PFSK-1 (cell line): ENCODE measurements around the gene RAPGEF2.

Experiments
- FOXP2 ChIP-seq: optimal IDR thresholded peaks from 2 replicates; pipeline ENCODE3; 2011; ENCODE audit warnings: borderline replicate concordance, control low read depth, inconsistent platforms; ENCODE audit not compliant: insufficient read depth; ENCODE audit errors: extremely low read length, extremely low read depth
- POLR2AphosphoS5 ChIP-seq: IDR thresholded peaks from 2 replicates; pipeline ENCODE4 v1.6.1; 2012; ENCODE audit warnings: low read depth, mild to moderate bottlenecking, control low read depth, low read length, moderate library complexity
- REST ChIP-seq, 2 experiments: IDR thresholded peaks; 2 replicates each; pipeline versions ENCODE4 v1.6.1 to v1.8.0; 2011 to 2012; ENCODE audit warnings: low read depth in 2 of 2, low read length in 2 of 2, control low read depth in 1 of 2, inconsistent platforms in 1 of 2, mild to moderate bottlenecking in 1 of 2, moderate library complexity in 1 of 2; ENCODE audit not compliant: insufficient read depth in 1 of 2
- SIN3A ChIP-seq: IDR thresholded peaks from 2 replicates; pipeline ENCODE4 v1.6.1; 2012; ENCODE audit warnings: mild to moderate bottlenecking, low read length, moderate library complexity, borderline replicate concordance; ENCODE audit not compliant: insufficient read depth
- TAF1 ChIP-seq: IDR thresholded peaks from 2 replicates; pipeline ENCODE4 v1.6.1; 2012; ENCODE audit warnings: low read length, control low read depth, borderline replicate concordance; ENCODE audit not compliant: insufficient read depth

Gene RAPGEF2

GRCh38 chr4:159267869-159268285 is 165.0 kb downstream of the RAPGEF2 start:
- TF ChIP-seq POLR2AphosphoS5 (no peak), SIN3A (no peak), TAF1 (no peak), FOXP2 (no peak), REST (IDR thresholded peaks at IDR 0.05; ENCODE audit: insufficient read depth in 1 of 2, low read depth in 2 of 2, low read length in 2 of 2) (no peak)

- TF ChIP-seq REST (IDR thresholded peaks at IDR 0.05; ENCODE audit: insufficient read depth in 1 of 2, low read depth in 2 of 2, low read length in 2 of 2): no peak
- TF ChIP-seq TAF1: no peak
- TF ChIP-seq SIN3A: no peak
- no peak for TF ChIP-seq FOXP2
- TF ChIP-seq POLR2AphosphoS5: no peak
Measured at GRCh38 chr4:159268607-159269006, 165.7 kb downstream of the RAPGEF2 start.

- TF ChIP-seq SIN3A (no peak), TAF1 (no peak), FOXP2 (no peak), REST (IDR thresholded peaks at IDR 0.05; ENCODE audit: insufficient read depth in 1 of 2, low read depth in 2 of 2, low read length in 2 of 2) (no peak), POLR2AphosphoS5 (no peak)
Measured at GRCh38 chr4:159269116-159269515, 166.2 kb downstream of the RAPGEF2 start.

GRCh38 chr4:159269956-159270355 is 167.1 kb downstream of the RAPGEF2 start:
- TF ChIP-seq FOXP2: no peak
- no peak for TF ChIP-seq POLR2AphosphoS5

- TF ChIP-seq REST (IDR thresholded peaks at IDR 0.05; ENCODE audit: insufficient read depth in 1 of 2, low read depth in 2 of 2, low read length in 2 of 2): no peak
- no peak for TF ChIP-seq POLR2AphosphoS5
Measured at GRCh38 chr4:159271856-159272255, 169.0 kb downstream of the RAPGEF2 start.
